ELR (cell line): ENCODE measurements around the gene INTS12.
A peak's percentile ranks its signal among the peaks of the same experiment; 100 is the strongest.

ENCODE experiments used
- DNase-seq: peaks from one replicate; pipeline ENCODE4 v3.0.0-alpha.2; 2015; ENCODE audit warnings: low read depth

The INTS12 gene

GRCh38 chr4:105679186-105679585 is 29.3 kb downstream of the INTS12 start:
- no peak for DNase-seq

DNA sequence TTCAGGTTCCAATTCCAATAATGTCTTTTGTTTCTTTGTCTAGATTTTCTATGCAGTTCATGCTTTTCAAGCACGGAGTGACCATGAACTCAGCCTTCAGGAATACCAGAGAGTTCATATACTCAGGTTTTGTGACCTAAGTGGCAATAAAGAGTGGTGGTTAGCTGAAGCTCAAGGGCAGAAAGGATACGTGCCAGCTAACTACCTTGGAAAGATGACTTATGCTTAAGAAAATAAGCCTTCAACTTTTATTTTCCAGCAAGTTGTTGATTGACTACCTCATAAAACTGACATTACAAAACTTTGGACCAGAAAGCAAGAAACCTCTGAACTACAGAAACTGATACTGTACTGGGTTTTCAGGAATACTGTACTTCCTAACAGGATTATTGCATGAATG is 30.8 kb downstream of the INTS12 start:
- no peak for DNase-seq

DNA sequence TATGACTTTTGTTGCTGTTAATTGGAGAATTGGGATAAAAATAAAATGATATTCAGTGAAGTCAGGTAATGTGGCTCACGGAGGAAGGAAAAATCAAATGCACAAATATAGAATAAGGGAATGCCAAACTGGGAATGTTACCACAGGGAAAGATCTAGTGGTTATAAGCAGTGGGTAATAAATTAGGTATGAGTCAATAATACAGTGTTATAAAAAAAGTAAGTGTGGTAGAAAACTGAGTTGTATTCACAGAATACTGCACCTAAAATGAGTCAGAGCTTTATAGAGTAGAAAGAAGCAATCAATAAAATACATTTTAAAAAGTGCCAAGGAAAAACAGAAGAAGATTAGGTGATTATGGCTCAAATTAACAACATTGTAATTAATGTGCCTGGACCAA is 34.5 kb downstream of the INTS12 start:
- DNase-seq: no peak

DNA sequence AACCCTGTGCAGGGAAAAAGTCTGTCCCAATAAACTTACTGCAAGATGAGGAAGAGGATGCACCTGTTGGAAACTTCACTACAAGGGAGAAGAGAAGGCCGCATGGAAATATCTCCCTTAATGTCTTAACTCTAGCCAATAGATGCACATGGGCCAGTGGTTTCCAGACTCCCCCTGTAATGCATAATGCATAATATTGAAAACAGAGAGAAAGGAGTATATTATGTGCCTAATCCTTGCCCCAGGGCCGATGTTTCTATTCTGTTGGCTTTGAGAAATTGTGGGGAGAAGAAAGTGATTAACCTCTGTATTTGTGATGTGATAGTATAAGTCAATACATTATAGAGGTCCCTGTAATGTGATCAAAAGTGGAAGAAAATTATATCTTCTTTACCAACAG is 37.2 kb downstream of the INTS12 start:
- no peak for DNase-seq

GRCh38 chr4:105670684-105671083 is 37.8 kb downstream of the INTS12 start:
- DNase-seq: no peak

DNA sequence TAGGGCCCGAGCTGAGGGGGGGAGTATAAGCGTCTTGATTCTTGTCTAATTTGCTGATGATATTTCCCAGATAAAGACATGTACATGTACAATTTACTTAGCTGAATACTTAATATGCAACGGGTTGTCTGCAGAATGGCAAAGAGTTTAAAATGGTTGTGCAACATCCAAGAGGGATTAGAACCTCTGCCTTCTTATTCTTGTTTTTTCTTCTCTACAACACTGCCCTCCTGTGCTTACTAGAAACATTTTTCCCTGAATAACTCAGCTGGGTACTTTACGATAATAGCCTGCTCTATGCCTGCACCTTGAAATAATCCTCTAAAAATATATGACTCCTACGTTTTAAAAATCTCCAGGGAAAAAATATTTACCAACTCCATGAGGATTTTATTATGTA is 41.8 kb downstream of the INTS12 start:
- peak; percentile 47 for DNase-seq

- no peak for DNase-seq
Measured at GRCh38 chr4:105662935-105663675, 45.4 kb downstream of the INTS12 start.

DNA sequence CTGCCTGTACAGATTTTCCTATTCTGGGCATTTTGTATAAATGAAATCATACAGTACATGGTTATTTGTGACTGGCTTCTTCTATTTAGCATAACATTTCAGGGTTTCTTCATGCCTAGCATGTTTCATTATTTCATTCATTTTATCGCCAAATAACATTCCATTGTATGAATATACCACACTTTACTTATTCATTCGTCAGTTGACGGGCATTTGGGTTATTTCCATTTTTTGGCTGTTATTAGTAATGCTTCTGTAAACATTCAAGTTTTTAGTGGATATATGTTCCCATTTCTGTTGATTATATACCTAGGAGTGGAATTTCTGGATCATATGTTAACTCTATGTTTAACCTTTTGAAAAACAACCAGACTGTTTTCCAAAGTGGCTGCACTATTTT is 47.5 kb downstream of the INTS12 start:
- DNase-seq: no peak

GRCh38 chr4:105659190-105659589 is 49.3 kb downstream of the INTS12 start:
- DNase-seq: no peak

DNA sequence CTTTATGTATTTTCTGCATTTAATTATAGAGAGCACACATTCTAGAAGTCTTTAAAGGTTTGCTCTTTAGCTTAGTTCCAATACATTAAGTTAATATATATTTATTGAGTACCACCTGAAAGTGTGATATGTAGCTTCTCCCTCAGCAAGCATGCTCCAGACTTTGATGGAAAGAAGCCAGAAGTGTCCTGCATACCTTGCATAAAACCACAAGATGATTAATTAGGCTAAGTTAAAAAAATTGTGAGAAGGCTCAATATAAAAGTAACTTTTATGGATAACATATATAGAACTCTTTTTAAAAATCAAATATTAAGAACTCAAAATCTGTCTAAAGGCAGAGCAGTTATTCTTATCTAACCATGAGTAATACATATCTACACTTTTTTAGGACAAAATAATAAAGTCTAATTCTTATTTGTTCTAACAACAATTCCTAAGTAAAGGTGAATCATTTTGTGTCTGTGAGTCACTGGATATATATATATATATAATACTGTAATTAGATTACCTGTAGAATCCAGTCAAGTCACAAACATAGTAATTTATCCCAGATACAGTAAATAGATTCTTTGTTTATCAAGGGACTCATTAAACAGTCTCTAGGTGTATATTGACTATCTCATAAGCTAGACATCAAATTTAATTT is 51.2 kb downstream of the INTS12 start:
- no peak for DNase-seq

- DNase-seq: no peak
Measured at GRCh38 chr4:105652286-105652888, 56.1 kb downstream of the INTS12 start.

- no peak for DNase-seq
Measured at GRCh38 chr4:105651884-105652283, 56.6 kb downstream of the INTS12 start.

DNA sequence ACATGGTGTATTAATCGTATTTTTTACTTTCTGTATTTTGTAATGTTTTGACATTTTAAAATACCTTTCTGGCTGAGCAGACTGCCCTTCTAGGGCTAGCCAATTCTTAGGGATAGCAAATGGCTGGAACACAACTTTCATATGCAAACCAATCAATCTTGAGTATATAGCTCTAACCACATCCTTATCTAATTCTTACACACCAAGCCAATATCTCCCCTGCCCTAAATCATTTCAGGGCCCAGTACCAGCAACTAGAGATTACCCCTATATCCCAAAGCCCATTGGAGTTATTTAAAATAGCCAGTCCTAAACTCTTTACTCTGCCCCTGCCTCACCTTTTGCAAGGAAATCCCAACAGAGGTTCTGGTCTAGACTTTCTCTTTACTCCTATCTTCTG is 58.3 kb downstream of the INTS12 start:
- no peak for DNase-seq

GRCh38 chr4:105645440-105645839 is 63.0 kb downstream of the INTS12 start:
- DNase-seq: no peak

DNA sequence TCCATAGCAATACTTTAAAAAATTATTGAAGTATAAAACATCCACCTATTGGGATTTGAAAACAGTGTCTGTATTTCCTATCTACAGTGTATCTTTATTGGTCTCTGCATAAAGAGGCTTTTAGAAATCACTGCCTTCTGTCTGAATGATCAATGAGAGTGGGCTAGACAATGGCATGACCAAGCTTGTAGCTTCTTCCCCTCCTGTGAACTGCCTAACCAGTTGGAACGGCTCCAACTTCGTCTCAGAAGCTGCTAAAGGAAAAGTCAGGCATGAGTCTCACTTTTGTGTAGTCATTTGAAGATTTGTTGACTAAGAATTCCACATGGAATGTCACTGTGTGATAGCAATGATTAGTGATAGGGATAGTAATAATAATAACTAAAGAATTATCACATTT is 64.2 kb downstream of the INTS12 start:
- DNase-seq: peak; percentile 10

DNA sequence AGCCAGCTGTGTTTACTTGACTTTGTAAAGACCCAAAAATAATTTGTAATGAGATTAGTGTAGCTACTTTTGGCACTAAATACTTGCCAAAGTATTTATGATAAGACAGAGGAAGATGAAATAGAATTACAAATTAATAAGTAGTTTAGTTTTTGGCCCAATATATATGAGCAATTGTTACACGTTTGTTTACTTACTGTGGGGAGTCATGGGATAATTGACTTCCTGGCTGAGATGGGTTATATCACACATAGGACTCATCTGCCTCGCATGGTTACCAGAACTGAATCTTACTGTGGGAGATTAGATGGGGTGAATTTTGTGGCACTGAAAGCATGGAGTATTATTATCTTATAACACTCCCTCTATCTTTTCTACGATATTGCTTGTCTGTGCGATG is 66.6 kb downstream of the INTS12 start:
- DNase-seq: no peak

GRCh38 chr4:105637408-105638176 is 70.9 kb downstream of the INTS12 start:
- DNase-seq: no peak

- DNase-seq: no peak
Measured at GRCh38 chr4:105634402-105635080, 73.9 kb downstream of the INTS12 start.

- DNase-seq: no peak
Measured at GRCh38 chr4:105633241-105633640, 75.2 kb downstream of the INTS12 start.
